Erythroblast (primary cell): Measurements from ENCODE around the gene PAX4.

Source experiments
- GATA1 ChIP-seq: IDR thresholded peaks from 2 replicates; pipeline ENCODE4 v1.6.1; 2011; ENCODE audit warnings: low read depth, mild to moderate bottlenecking, control low read depth, low read length, moderate library complexity
- POLR2A ChIP-seq: IDR thresholded peaks from 2 replicates; pipeline ENCODE4 v1.6.1; 2011; ENCODE audit warnings: mild to moderate bottlenecking, low read length

DNA sequence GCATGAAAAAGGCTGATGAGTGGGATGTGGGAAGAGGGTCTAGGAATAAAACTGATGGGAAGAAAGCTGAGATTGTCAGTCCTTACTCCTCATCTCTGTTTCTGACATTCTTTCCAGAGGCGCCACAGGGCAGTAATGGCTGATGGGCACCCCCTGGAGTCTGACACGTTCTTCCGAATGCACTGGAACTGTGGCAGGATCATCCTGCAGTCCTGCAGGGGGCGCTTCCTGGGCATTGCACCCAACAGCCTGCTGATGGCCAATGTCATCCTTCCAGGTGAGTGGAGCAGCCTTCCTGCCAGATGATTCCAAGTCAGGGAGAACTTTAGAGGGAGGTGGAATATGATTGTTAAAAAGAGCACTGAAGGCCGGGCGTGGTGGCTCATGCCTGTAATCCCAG, 19.6 kb downstream of the PAX4 start:
- TF ChIP-seq POLR2A (no peak), GATA1 (no peak)
